Cardiac muscle cell (in vitro differentiated cells and primary cell): Measurements from ENCODE around the gene TCF7L1. TPM values are rescaled to one million over a fixed set of nuclear protein-coding genes. Genes with fewer than 3 reads are reported as not detected.

Experiments
- DNase-seq, 2 donors: peaks; one replicate each; pipeline versions ENCODE4 v3.0.0 to v3.0.0-alpha.2; 2010 to 2017; ENCODE audit warnings: low read depth in 1 of 2, low spot score in 1 of 2
- H3K27ac ChIP-seq: fragments of 200-600 bp; sonication (generic); 2 replicates; pipeline ENCODE4 v1.5.1; 2016
- H3K27me3 ChIP-seq: fragments of 200-600 bp; sonication (generic); 2 replicates; pipeline ENCODE4 v1.6.0; 2016; ENCODE audit warnings: control low read depth
- H3K36me3 ChIP-seq: fragments of 200-600 bp; sonication (generic); 2 replicates; pipeline ENCODE4 v1.5.1; 2016; ENCODE audit warnings: control low read depth
- H3K4me1 ChIP-seq: fragments of 200-600 bp; sonication (generic); 2 replicates; pipeline ENCODE4 v1.8.1; 2017; ENCODE audit warnings: low read depth, mild to moderate bottlenecking, mixed run types
- H3K4me3 ChIP-seq: fragments of 200-600 bp; sonication (generic); 2 replicates; pipeline ENCODE4 v1.5.1; 2016; ENCODE audit warnings: mild to moderate bottlenecking
- H3K9me3 ChIP-seq: fragments of 200-600 bp; sonication (generic); 2 replicates; pipeline ENCODE4 v1.5.1; 2017; ENCODE audit warnings: low read depth, mild to moderate bottlenecking, control low read depth
- CTCF ChIP-seq: IDR thresholded peaks from 2 replicates; pipeline ENCODE4 v1.5.1; 2012; ENCODE audit warnings: low read depth, mild to moderate bottlenecking, low read length
- polyA plus RNA-seq: library from polyadenylated mRNA; unstranded; fragments of >200 nt; fragmentation: Nextera tagmentation; extraction: Ambion mirVana; gene quantifications from 2 replicates; pipeline ENCODE4 v1.2.1, GENCODE V29; 2016
- total RNA-seq: library from RNA; depleted of rRNA; stranded (reverse); fragments of >200 nt; gene quantifications from 2 replicates; pipeline ENCODE4 v1.2.3, GENCODE V29; 2016

The TCF7L1 gene
- total and polyA plus RNA-seq, 2 experiments from 2014 or later = 5.3 to 10.0 TPM

GRCh38 chr2:85184231-85184630 is 51.0 kb downstream of the TCF7L1 start:
- Histone ChIP-seq H3K36me3 (no peaks in the 10 kb centered on the region), H3K27ac (no peak overlapping the region), H3K4me1 (peaks cover 6% of the 10 kb centered on the region), H3K9me3 (no peaks in the 10 kb centered on the region), H3K4me3 (no peak overlapping the region), H3K27me3 (no peaks in the 10 kb centered on the region)
- no peak for TF ChIP-seq CTCF
- no peak for DNase-seq

- no peaks in the 10 kb centered on the region for H3K9me3 ChIP-seq
- H3K4me3 ChIP-seq = no peak overlapping the region
- H3K27me3 ChIP-seq = no peaks in the 10 kb centered on the region
- H3K36me3 ChIP-seq = no peaks in the 10 kb centered on the region
- peaks cover 14% of the 10 kb centered on the region for H3K4me1 ChIP-seq
- H3K27ac ChIP-seq = no peak overlapping the region
- TF ChIP-seq CTCF = no peak
- DNase-seq = no peak
Measured at GRCh38 chr2:85184990-85185389, 51.8 kb downstream of the TCF7L1 start.

GRCh38 chr2:85185431-85185940 is 52.3 kb downstream of the TCF7L1 start:
- Histone ChIP-seq H3K4me1 (peaks cover 16% of the 10 kb centered on the region), H3K9me3 (no peaks in the 10 kb centered on the region), H3K27me3 (no peaks in the 10 kb centered on the region), H3K4me3 (no peak overlapping the region), H3K36me3 (no peaks in the 10 kb centered on the region), H3K27ac (no peak overlapping the region)
- DNase-seq = peak in 1 of 2 donors; percentile 48
- TF ChIP-seq CTCF = no peak

- Histone ChIP-seq H3K4me3 (no peak overlapping the region), H3K27me3 (no peaks in the 10 kb centered on the region), H3K27ac (no peak overlapping the region), H3K9me3 (no peaks in the 10 kb centered on the region), H3K4me1 (peaks cover 22% of the 10 kb centered on the region), H3K36me3 (no peaks in the 10 kb centered on the region)
- TF ChIP-seq CTCF = no peak
- DNase-seq = no peak
Measured at GRCh38 chr2:85187069-85187468, 53.9 kb downstream of the TCF7L1 start.

GRCh38 chr2:85188852-85189251 is 55.7 kb downstream of the TCF7L1 start:
- H3K4me1 ChIP-seq = peaks cover 22% of the 10 kb centered on the region
- no peak for TF ChIP-seq CTCF
- no peaks in the 10 kb centered on the region for H3K36me3 ChIP-seq
- H3K9me3 ChIP-seq = no peaks in the 10 kb centered on the region
- no peaks in the 10 kb centered on the region for H3K27me3 ChIP-seq
- no peak for DNase-seq
- H3K27ac ChIP-seq = no peak overlapping the region
- H3K4me3 ChIP-seq = no peak overlapping the region
